Breast epithelium (tissue), 3 donors: ENCODE data around the gene SNX6.

ENCODE experiments used
- CTCF ChIP-seq, 3 donors: fragments of 450-650 bp; IDR thresholded peaks; one replicate each; pipeline ENCODE4 v1.5.1; 2016 to 2017; ENCODE audit warnings: antibody characterized with exemption in 3 of 3, mild to moderate bottlenecking in 3 of 3, moderate library complexity in 3 of 3
- POLR2A ChIP-seq: fragments of 450-650 bp; IDR thresholded peaks from one replicate; pipeline ENCODE4 v1.6.1; 2016; ENCODE audit warnings: antibody characterized with exemption, mild to moderate bottlenecking, moderate library complexity

GRCh38 chr14:34614638-34615037 lies 15.3 kb downstream of the SNX6 start:
- TF ChIP-seq CTCF (IDR thresholded peaks at IDR 0.05) (no peak), POLR2A (no peak)
